Keratinocyte (primary cell): ENCODE results near the gene EFHD2. TPM values are rescaled to one million over a fixed set of nuclear protein-coding genes. Genes with fewer than 3 reads are reported as not detected.

ENCODE experiments used
- DNase-seq: peaks from one replicate; pipeline ENCODE4 v3.0.0-alpha.2; 2011; ENCODE audit warnings: low read depth, missing footprints, low spot score
- FAIRE-seq: peaks from 2 replicates; lab custom pipeline; 2011; peaks lifted over from hg19 to GRCh38; lab: Jason Lieb, UNC
- H2AFZ ChIP-seq: 2 replicates; pipeline ENCODE4 v1.6.0; 2012; ENCODE audit warnings: low read length, control low read depth, inconsistent platforms; ENCODE audit not compliant: control insufficient read depth
- H3K27ac ChIP-seq: 2 replicates; pipeline ENCODE4 v1.5.1; 2011; ENCODE audit warnings: low read length; ENCODE audit not compliant: control insufficient read depth, insufficient read depth
- H3K27me3 ChIP-seq: 3 replicates; pipeline ENCODE4 v1.6.0; 2011; ENCODE audit warnings: low read length; ENCODE audit not compliant: control insufficient read depth, insufficient read depth; ENCODE audit errors: extremely low read depth
- H3K36me3 ChIP-seq, 2 experiments: 2 replicates in 1 of 2; 3 replicates in 1 of 2; pipeline ENCODE4 v1.5.1; 2011; ENCODE audit warnings: low read length in 2 of 2, mild to moderate bottlenecking in 1 of 2; ENCODE audit not compliant: control insufficient read depth in 2 of 2, insufficient read depth in 2 of 2; ENCODE audit errors: extremely low read depth in 1 of 2
- H3K4me1 ChIP-seq: 3 replicates; pipeline ENCODE4 v1.5.1; 2011; ENCODE audit warnings: low read length; ENCODE audit not compliant: control insufficient read depth, insufficient read depth; ENCODE audit errors: extremely low read depth
- H3K4me2 ChIP-seq: 3 replicates; pipeline ENCODE4 v1.6.0; 2011; ENCODE audit warnings: low read depth, low read length; ENCODE audit not compliant: control insufficient read depth, insufficient read depth; ENCODE audit errors: extremely low read depth
- H3K4me3 ChIP-seq, 3 experiments: fragments of 200-600 bp in 1 of 3; sonication (generic) in 1 of 3; 2 replicates in 2 of 3; 3 replicates in 1 of 3; pipeline ENCODE4 v1.5.1; 2011 to 2016; ENCODE audit warnings: low read length in 3 of 3, mild to moderate bottlenecking in 3 of 3, control low read depth in 2 of 3, inconsistent platforms in 1 of 3, low read depth in 1 of 3, mixed read lengths in 1 of 3, mixed run types in 1 of 3, moderate library complexity in 1 of 3; ENCODE audit not compliant: control insufficient read depth in 2 of 3, insufficient read depth in 2 of 3; ENCODE audit errors: extremely low read depth in 1 of 3
- H3K79me2 ChIP-seq: 2 replicates; pipeline ENCODE4 v1.6.0; 2012; ENCODE audit warnings: low read length; ENCODE audit not compliant: control insufficient read depth, insufficient read depth
- H3K9ac ChIP-seq: 3 replicates; pipeline ENCODE4 v1.6.0; 2011; ENCODE audit warnings: low read length; ENCODE audit not compliant: control insufficient read depth, insufficient read depth; ENCODE audit errors: extremely low read depth
- H3K9me1 ChIP-seq: 3 replicates; pipeline ENCODE4 v1.6.0; 2011; ENCODE audit warnings: low read length; ENCODE audit not compliant: control insufficient read depth, insufficient read depth; ENCODE audit errors: extremely low read depth
- H3K9me3 ChIP-seq: 2 replicates; pipeline ENCODE4 v1.5.1; 2012; ENCODE audit warnings: low read depth, low read length; ENCODE audit not compliant: control insufficient read depth
- H4K20me1 ChIP-seq: 3 replicates; pipeline ENCODE4 v1.6.0; 2011; ENCODE audit warnings: low read length; ENCODE audit not compliant: control insufficient read depth, insufficient read depth; ENCODE audit errors: extremely low read depth
- EZH2 ChIP-seq: IDR thresholded peaks from one replicate; pipeline ENCODE4 v1.6.1; 2012; ENCODE audit warnings: inconsistent platforms, mild to moderate bottlenecking, low read length, moderate library complexity
- dilution Hi-C: fragments of 300-500 bp; cut with MboI; formaldehyde crosslinking; loops from one replicate; pipeline ENCODE4 v1.7.0; 2020; ENCODE audit warnings: low sequenced_read_pairs; ENCODE audit not compliant: extremely low pct_ligation_motif_present
- polyA plus RNA-seq, 5 experiments: library from polyadenylated mRNA; depleted of rRNA in 3 of 5; stranded (reverse) in 3 of 5; stranded (forward) in 1 of 5; unstranded in 1 of 5; fragments of >200 nt; gene quantifications; 1 replicate in 1 of 5; 2 replicates in 3 of 5; 3 replicates in 1 of 5; pipeline versions ENCODE4 v1.2.1 to v1.2.3, GENCODE V29; 2011 to 2012; ENCODE audit warnings: missing spikeins in 2 of 5, low read depth in 1 of 5, low replicate concordance in 1 of 5
- TF ChIP-seq, protein P1 (sequence below), 3 experiments: IDR thresholded peaks in 1 of 3; conservative IDR thresholded peaks in 1 of 3; optimal IDR thresholded peaks in 1 of 3; 2 replicates in 2 of 3; 3 replicates in 1 of 3; pipeline versions ENCODE3 to v1.5.1; 2011; ENCODE audit warnings: low read length in 3 of 3, mild to moderate bottlenecking in 3 of 3, moderate library complexity in 2 of 3, control low read depth in 1 of 3, inconsistent platforms in 1 of 3; ENCODE audit not compliant: insufficient read depth in 2 of 3; ENCODE audit errors: extremely low read depth in 1 of 3

Gene EFHD2
- polyA plus RNA-seq, 1 donor (not counting 4 experiments of a cell fraction or from before 2014, with no cell fraction given) = 47.6 TPM

DNA sequence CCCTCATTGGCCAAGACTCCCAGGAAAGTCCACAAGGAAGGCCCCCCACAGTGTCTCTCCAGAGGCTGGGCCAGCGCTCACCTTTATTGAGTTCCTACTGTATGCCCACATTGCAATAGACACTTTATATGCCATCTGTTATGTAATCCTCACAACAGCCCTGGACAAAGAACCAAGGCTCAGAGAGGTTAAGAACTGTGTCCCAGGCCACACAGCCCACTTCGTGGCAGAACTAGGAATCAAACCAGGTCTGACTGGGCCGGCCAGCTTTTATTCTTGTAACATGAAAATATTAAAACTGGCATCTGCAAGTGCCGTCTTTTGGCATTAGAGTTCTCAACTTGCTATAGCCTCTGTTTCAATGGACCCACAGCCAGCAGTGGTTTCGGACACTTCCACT, 33.1 kb downstream of the EFHD2 start:
- Histone ChIP-seq H3K4me1 (no peaks in the 10 kb centered on the region), H3K4me2 (no peak overlapping the region), H2AFZ (no peak overlapping the region), H3K9ac (no peak overlapping the region), H3K27me3 (peaks cover 5% of the 10 kb centered on the region), H3K9me3 (no peaks in the 10 kb centered on the region), H3K4me3 (no peak overlapping the region), H3K36me3 (no peaks in the 10 kb centered on the region), H3K79me2 (no peaks in the 10 kb centered on the region), H3K27ac (no peak overlapping the region), H3K9me1 (peaks cover 2% of the 10 kb centered on the region), H4K20me1 (no peaks in the 10 kb centered on the region)
- DNase-seq = no peak
- dilution Hi-C loops = no loop called here
- no peak for FAIRE-seq
- TF ChIP-seq EZH2 = no peak
- TF ChIP-seq, protein P1, sequence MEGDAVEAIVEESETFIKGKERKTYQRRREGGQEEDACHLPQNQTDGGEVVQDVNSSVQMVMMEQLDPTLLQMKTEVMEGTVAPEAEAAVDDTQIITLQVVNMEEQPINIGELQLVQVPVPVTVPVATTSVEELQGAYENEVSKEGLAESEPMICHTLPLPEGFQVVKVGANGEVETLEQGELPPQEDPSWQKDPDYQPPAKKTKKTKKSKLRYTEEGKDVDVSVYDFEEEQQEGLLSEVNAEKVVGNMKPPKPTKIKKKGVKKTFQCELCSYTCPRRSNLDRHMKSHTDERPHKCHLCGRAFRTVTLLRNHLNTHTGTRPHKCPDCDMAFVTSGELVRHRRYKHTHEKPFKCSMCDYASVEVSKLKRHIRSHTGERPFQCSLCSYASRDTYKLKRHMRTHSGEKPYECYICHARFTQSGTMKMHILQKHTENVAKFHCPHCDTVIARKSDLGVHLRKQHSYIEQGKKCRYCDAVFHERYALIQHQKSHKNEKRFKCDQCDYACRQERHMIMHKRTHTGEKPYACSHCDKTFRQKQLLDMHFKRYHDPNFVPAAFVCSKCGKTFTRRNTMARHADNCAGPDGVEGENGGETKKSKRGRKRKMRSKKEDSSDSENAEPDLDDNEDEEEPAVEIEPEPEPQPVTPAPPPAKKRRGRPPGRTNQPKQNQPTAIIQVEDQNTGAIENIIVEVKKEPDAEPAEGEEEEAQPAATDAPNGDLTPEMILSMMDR (optimal IDR thresholded peaks at IDR 0.05 in 1 of 3, IDR thresholded peaks at IDR 0.05 in 1 of 3, conservative IDR thresholded peaks at IDR 0.05 in 1 of 3; ENCODE audit: extremely low read depth in 1 of 3, insufficient read depth in 2 of 3, low read length in 3 of 3) = no peak

DNA sequence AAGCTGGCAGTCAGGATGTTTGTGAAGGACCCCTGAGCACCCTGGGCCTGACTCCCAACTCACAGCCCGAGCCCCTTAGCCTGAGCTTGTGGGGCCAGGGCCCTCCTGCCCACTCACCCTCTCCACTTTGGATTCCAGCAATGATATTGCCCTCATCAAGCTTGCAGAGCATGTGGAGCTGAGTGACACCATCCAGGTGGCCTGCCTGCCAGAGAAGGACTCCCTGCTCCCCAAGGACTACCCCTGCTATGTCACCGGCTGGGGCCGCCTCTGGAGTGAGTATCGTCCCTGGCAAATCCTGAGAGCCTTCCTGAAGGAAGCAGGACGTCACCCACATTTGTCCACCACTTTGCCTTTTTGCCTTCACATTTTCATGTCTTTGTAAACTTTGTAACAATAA, 33.6 kb downstream of the EFHD2 start:
- dilution Hi-C loops = no loop called here
- Histone ChIP-seq H3K27ac (no peak overlapping the region), H3K9me3 (no peaks in the 10 kb centered on the region), H3K36me3 (no peaks in the 10 kb centered on the region), H3K27me3 (peaks cover 5% of the 10 kb centered on the region), H3K9ac (no peak overlapping the region), H3K4me3 (no peak overlapping the region), H2AFZ (no peak overlapping the region), H3K79me2 (no peaks in the 10 kb centered on the region), H4K20me1 (no peaks in the 10 kb centered on the region), H3K4me2 (no peak overlapping the region), H3K9me1 (peaks cover 2% of the 10 kb centered on the region), H3K4me1 (no peaks in the 10 kb centered on the region)
- TF ChIP-seq, protein P1 (optimal IDR thresholded peaks at IDR 0.05 in 1 of 3, IDR thresholded peaks at IDR 0.05 in 1 of 3, conservative IDR thresholded peaks at IDR 0.05 in 1 of 3; ENCODE audit: extremely low read depth in 1 of 3, insufficient read depth in 2 of 3, low read length in 3 of 3) = no peak
- TF ChIP-seq EZH2 = no peak
- FAIRE-seq (no peak), DNase-seq (no peak)
